Nephron (organoid): Measurements from ENCODE around the gene BNIP5.
A peak's percentile ranks its signal among the peaks of the same experiment; 100 is the strongest.

ENCODE experiments used
- H3K27ac Mint-ChIP-seq, 3 experiments: 2 replicates each; pipeline ENCODE4 v1.8.0; 2020; ENCODE audit warnings: mixed read lengths in 3 of 3, mild to moderate bottlenecking in 2 of 3, moderate library complexity in 1 of 3
- H3K27me3 Mint-ChIP-seq: 2 replicates; pipeline ENCODE4 v1.8.0; 2021; ENCODE audit warnings: low read depth, mild to moderate bottlenecking, moderate library complexity, mixed read lengths
- H3K36me3 Mint-ChIP-seq: 2 replicates; pipeline ENCODE4 v1.8.0; 2020; ENCODE audit warnings: low read depth, mixed read lengths
- H3K4me1 Mint-ChIP-seq: 2 replicates; pipeline ENCODE4 v1.8.0; 2020; ENCODE audit warnings: mixed read lengths
- H3K4me3 Mint-ChIP-seq, 3 experiments: 2 replicates each; pipeline ENCODE4 v1.8.0; 2020; ENCODE audit warnings: mild to moderate bottlenecking in 3 of 3, mixed read lengths in 3 of 3, moderate library complexity in 2 of 3
- H3K9me3 Mint-ChIP-seq: 2 replicates; pipeline ENCODE4 v1.8.0; 2020; ENCODE audit warnings: mixed read lengths
- CTCF ChIP-seq, 3 experiments: fragments of 200-600 bp; sonication (generic); IDR thresholded peaks; one replicate each; pipeline ENCODE4 v1.5.0; 2021; ENCODE audit warnings: antibody characterized with exemption in 3 of 3; ENCODE audit not compliant: unreplicated experiment in 3 of 3

The BNIP5 gene

GRCh38 chr6:36326356-36326995, 10.2 kb downstream of the BNIP5 start:
- H3K9me3 Mint-ChIP-seq = no peaks in the 10 kb centered on the region
- no peak overlapping the region for H3K4me3 Mint-ChIP-seq
- H3K27ac Mint-ChIP-seq = peak overlapping the region in 2 of 3 experiments; percentile 42 to 69
- H3K4me1 Mint-ChIP-seq = peaks cover 41% of the 10 kb centered on the region
- no peak for TF ChIP-seq CTCF (IDR thresholded peaks at IDR 0.05; ENCODE audit: unreplicated experiment in 3 of 3)
- no peaks in the 10 kb centered on the region for H3K36me3 Mint-ChIP-seq
- H3K27me3 Mint-ChIP-seq = peaks cover 21% of the 10 kb centered on the region

DNA sequence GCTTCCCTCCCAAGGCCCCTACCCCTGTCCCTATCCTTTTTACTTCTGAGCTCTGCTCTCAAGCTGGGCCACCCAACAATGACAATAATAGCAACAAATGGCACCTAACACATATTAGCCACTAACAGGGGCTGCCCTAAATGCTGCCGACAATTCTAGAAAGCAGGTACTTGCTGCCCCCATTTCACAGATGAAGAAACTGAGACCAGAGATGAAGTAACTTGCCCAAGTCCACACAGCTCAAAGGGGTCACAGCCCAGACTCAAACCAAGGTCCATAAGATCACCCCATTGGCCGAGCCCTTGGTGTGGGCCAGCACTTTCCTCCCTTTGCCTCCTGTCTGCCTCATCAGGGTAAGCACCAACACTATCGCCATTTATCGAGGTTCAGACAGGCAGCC, 12.0 kb downstream of the BNIP5 start:
- Mint-ChIP-seq H3K36me3 (no peaks in the 10 kb centered on the region), H3K4me3 (no peak overlapping the region), H3K27ac (peak overlapping the region in 2 of 3 experiments; percentile 48 to 69), H3K4me1 (peaks cover 41% of the 10 kb centered on the region), H3K27me3 (peaks cover 21% of the 10 kb centered on the region), H3K9me3 (no peaks in the 10 kb centered on the region)
- no peak for TF ChIP-seq CTCF (IDR thresholded peaks at IDR 0.05; ENCODE audit: unreplicated experiment in 3 of 3)

DNA sequence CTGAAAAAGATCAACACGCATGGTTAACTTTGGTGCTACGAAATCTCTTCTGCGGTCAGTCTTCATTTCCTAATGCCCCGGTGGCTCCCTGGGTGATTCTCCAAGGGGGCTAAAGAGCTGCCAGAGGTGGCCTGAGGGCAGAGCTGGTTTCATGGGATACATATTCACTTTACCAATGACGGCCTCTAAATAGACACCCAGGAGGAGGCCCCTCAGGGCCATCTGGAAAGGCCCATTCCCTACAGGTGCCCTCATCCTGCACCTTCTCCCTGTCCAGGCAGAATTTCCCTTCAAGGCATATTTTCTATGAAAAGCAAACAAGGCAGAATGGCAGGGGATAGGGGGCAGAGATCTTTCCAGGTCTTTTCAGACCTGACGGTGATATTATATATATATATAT, 12.5 kb downstream of the BNIP5 start:
- H3K27me3 Mint-ChIP-seq = peaks cover 23% of the 10 kb centered on the region
- H3K9me3 Mint-ChIP-seq = no peaks in the 10 kb centered on the region
- H3K27ac Mint-ChIP-seq = no peak overlapping the region
- no peak overlapping the region for H3K4me3 Mint-ChIP-seq
- no peaks in the 10 kb centered on the region for H3K36me3 Mint-ChIP-seq
- TF ChIP-seq CTCF (IDR thresholded peaks at IDR 0.05; ENCODE audit: unreplicated experiment in 3 of 3) = no peak
- peaks cover 42% of the 10 kb centered on the region for H3K4me1 Mint-ChIP-seq

GRCh38 chr6:36323062-36323461, 13.6 kb downstream of the BNIP5 start:
- Mint-ChIP-seq H3K36me3 (no peaks in the 10 kb centered on the region), H3K27me3 (peaks cover 32% of the 10 kb centered on the region), H3K4me3 (no peak overlapping the region), H3K27ac (no peak overlapping the region), H3K9me3 (no peaks in the 10 kb centered on the region), H3K4me1 (peaks cover 39% of the 10 kb centered on the region)
- TF ChIP-seq CTCF (IDR thresholded peaks at IDR 0.05; ENCODE audit: unreplicated experiment in 3 of 3) = no peak

GRCh38 chr6:36322591-36322990, 14.1 kb downstream of the BNIP5 start:
- Mint-ChIP-seq H3K9me3 (no peaks in the 10 kb centered on the region), H3K27me3 (peaks cover 32% of the 10 kb centered on the region)
- no peak for TF ChIP-seq CTCF (IDR thresholded peaks at IDR 0.05; ENCODE audit: unreplicated experiment in 3 of 3)

GRCh38 chr6:36320475-36320874, 16.2 kb downstream of the BNIP5 start:
- Mint-ChIP-seq H3K4me1 (peaks cover 15% of the 10 kb centered on the region), H3K9me3 (no peaks in the 10 kb centered on the region), H3K27ac (no peak overlapping the region), H3K36me3 (no peaks in the 10 kb centered on the region), H3K4me3 (no peak overlapping the region), H3K27me3 (peaks cover 36% of the 10 kb centered on the region)
- no peak for TF ChIP-seq CTCF (IDR thresholded peaks at IDR 0.05; ENCODE audit: unreplicated experiment in 3 of 3)

More at GRCh38 chr6:36322591-36322990, 14.1 kb downstream of the BNIP5 start:
- H3K4me3 Mint-ChIP-seq = no peak overlapping the region
- H3K27ac Mint-ChIP-seq = no peak overlapping the region
- no peaks in the 10 kb centered on the region for H3K36me3 Mint-ChIP-seq
- H3K4me1 Mint-ChIP-seq = peaks cover 35% of the 10 kb centered on the region
